D721Med (cell line): Measurements from ENCODE around the gene SAV1.

Experiments
- DNase-seq: peaks from one replicate; pipeline ENCODE4 v3.0.0; 2011; ENCODE audit warnings: low spot score; ENCODE audit not compliant: insufficient read length
- FAIRE-seq: peaks from 2 replicates; lab custom pipeline; 2011; peaks lifted over from hg19 to GRCh38; lab: Jason Lieb, UNC
- TF ChIP-seq, protein P1 (sequence below): IDR thresholded peaks from 2 replicates; pipeline ENCODE4 v1.5.1; 2012; ENCODE audit warnings: mild to moderate bottlenecking, control low read depth; ENCODE audit not compliant: insufficient read depth; ENCODE audit errors: missing control alignments

Gene SAV1

DNA sequence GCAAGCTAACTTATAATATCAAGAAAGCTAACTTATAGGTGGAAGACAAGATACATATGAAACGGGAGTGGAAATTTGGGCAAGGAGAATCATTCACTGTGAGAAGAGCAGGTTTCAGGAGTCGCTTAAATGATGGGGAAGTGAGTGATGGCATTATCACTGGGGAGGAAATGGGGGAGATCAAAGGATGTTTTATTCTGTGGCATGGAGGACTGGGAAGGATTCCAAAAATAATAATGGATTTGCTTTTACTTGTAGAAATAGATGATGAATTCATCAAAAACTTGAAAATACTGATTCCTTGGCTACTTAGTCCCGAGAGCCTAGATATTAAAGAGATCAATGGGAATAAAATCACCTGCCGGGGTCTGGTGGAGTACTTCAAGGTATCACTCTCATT, 47.8 kb downstream of the SAV1 start:
- FAIRE-seq: no peak
- TF ChIP-seq, protein P1, sequence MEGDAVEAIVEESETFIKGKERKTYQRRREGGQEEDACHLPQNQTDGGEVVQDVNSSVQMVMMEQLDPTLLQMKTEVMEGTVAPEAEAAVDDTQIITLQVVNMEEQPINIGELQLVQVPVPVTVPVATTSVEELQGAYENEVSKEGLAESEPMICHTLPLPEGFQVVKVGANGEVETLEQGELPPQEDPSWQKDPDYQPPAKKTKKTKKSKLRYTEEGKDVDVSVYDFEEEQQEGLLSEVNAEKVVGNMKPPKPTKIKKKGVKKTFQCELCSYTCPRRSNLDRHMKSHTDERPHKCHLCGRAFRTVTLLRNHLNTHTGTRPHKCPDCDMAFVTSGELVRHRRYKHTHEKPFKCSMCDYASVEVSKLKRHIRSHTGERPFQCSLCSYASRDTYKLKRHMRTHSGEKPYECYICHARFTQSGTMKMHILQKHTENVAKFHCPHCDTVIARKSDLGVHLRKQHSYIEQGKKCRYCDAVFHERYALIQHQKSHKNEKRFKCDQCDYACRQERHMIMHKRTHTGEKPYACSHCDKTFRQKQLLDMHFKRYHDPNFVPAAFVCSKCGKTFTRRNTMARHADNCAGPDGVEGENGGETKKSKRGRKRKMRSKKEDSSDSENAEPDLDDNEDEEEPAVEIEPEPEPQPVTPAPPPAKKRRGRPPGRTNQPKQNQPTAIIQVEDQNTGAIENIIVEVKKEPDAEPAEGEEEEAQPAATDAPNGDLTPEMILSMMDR: no peak
- DNase-seq: no peak

DNA sequence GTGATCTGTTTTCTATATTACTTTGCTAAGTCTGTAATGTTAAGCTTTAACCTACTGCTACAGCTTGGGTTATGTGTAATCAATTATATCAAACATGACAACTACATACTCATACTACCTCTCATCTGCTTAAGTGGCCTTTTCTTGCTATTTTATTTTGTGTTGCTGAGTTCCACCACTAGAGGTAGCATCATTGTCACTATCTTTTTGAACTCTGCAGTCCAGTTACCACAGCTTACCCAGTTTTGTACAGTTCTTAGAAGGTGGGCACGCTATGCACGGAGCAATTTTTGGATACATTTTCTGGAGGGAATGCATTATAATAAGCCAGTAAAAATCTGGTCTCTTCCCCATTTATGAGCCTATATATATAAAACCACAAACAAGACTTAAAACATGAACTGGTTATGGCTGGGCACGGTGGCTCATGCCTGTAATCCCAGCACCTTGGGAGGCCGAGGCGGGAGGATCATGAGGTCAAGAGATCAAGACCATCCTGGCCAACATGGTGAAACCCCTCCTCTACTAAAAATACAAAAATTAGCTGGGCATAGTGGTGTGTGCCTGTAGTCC, 48.5 kb downstream of the SAV1 start:
- TF ChIP-seq, protein P1: peak; percentile 71
- FAIRE-seq (peak; percentile 48), DNase-seq (no peak)

- TF ChIP-seq, protein P1: no peak
- no peak for DNase-seq
- no peak for FAIRE-seq
These were observed 51.8 kb downstream of the SAV1 start for GRCh38 chr14:50616275-50616674.

DNA sequence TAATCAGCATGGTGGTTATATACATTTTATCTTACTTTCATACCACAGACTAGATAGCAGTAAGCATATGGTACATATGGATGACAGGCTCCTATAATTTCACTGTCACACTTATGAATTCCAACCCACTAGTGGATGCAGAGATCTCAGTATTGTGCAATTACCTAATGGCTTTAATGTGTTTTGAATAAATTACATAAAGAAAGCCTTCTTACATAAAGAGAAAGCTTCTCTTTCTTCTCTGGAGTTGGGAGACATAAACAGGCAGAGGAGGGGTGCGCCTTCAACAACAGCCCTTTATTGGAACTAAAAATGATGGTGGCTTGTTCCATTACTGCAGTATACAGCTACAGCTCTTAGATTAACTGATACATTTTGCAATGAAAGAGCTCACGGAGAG, 52.6 kb downstream of the SAV1 start:
- DNase-seq: no peak
- peak; percentile 73 for FAIRE-seq
- TF ChIP-seq, protein P1: no peak

- peak; percentile 48 for FAIRE-seq
- TF ChIP-seq, protein P1: no peak
- no peak for DNase-seq
These were observed 53.0 kb downstream of the SAV1 start for GRCh38 chr14:50615056-50615455.

GRCh38 chr14:50612806-50613205, 55.3 kb downstream of the SAV1 start:
- DNase-seq (no peak), FAIRE-seq (no peak)
- TF ChIP-seq, protein P1: no peak

- DNase-seq (no peak), FAIRE-seq (no peak)
- TF ChIP-seq, protein P1: no peak
These were observed 57.6 kb downstream of the SAV1 start for GRCh38 chr14:50610465-50610864.
